ENCODE data around the gene CGRRF1. TPM values are rescaled to one million over a fixed set of nuclear protein-coding genes. Genes with fewer than 3 reads are reported as not detected.
A peak's percentile ranks its signal among the peaks of the same experiment; 100 is the strongest.

The CGRRF1 gene
- total and polyA plus RNA-seq, 9 donors: 12.7 to 17.9 (median 15.5) TPM

GRCh38 chr14:54502602-54503001 is 7.1 kb upstream of the CGRRF1 start:
- no CpG with 5 or more reads among the region's 2 CpGs for WGBS (ENCODE audit: insufficient coverage)
- Histone ChIP-seq H3K4me3 (ENCODE audit: low read length) (no peak overlapping the region), H3K27ac (ENCODE audit: low read length) (no peak overlapping the region), H3K4me1 (ENCODE audit: control insufficient read depth, insufficient read depth, low read length) (no peaks in the 10 kb centered on the region), H3K36me3 (ENCODE audit: control insufficient read depth, insufficient read depth, low read length) (no peaks in the 10 kb centered on the region), H3K9me3 (replicated peaks; ENCODE audit: control insufficient read depth, low read depth, low read length) (no peaks in the 10 kb centered on the region), H3K27me3 (ENCODE audit: control insufficient read depth, insufficient read depth, low read length) (no peaks in the 10 kb centered on the region)
- peak; percentile 26 for DNase-seq

DNA sequence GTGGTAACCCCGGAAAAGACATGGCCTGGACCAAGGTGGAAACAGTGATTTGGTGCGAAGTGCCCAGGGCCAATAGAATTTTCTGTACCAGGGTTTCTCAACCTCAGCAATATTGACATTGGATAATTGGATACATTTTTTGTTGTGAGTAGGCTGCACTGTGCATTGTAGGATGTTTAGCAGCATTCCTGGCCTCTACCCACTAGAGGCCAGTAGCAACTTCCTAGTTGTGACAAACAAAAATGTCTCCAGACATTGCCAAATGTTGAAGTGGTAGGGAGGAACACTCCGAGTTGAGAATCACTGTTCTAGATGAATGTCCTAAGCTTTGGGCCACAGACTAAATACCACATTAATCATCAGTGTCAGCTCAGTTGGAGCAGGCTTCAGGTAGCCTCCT is 6.2 kb upstream of the CGRRF1 start:
- no peaks in the 10 kb centered on the region for H3K4me1 ChIP-seq (ENCODE audit: control insufficient read depth, insufficient read depth, low read length)
- H3K27ac ChIP-seq (ENCODE audit: low read length): no peak overlapping the region
- H3K36me3 ChIP-seq (ENCODE audit: control insufficient read depth, insufficient read depth, low read length): no peaks in the 10 kb centered on the region
- H3K9me3 ChIP-seq (replicated peaks; ENCODE audit: control insufficient read depth, low read depth, low read length): no peaks in the 10 kb centered on the region
- no peak overlapping the region for H3K4me3 ChIP-seq (ENCODE audit: low read length)
- no peaks in the 10 kb centered on the region for H3K27me3 ChIP-seq (ENCODE audit: control insufficient read depth, insufficient read depth, low read length)
- DNase-seq: peak; percentile 21
- 71% methylated on average over 1 of the region's 3 CpGs for WGBS (ENCODE audit: insufficient coverage)

- H3K9me3 ChIP-seq (replicated peaks; ENCODE audit: control insufficient read depth, low read depth, low read length): peaks cover 7% of the 10 kb centered on the region
- DNase-seq: no peak
- H3K4me3 ChIP-seq (ENCODE audit: low read length): no peak overlapping the region
- H3K36me3 ChIP-seq (ENCODE audit: control insufficient read depth, insufficient read depth, low read length): peaks cover 2% of the 10 kb centered on the region
- no peaks in the 10 kb centered on the region for H3K27me3 ChIP-seq (ENCODE audit: control insufficient read depth, insufficient read depth, low read length)
- H3K27ac ChIP-seq (ENCODE audit: low read length): no peak overlapping the region
- H3K4me1 ChIP-seq (ENCODE audit: control insufficient read depth, insufficient read depth, low read length): peaks cover 6% of the 10 kb centered on the region
- WGBS (ENCODE audit: insufficient coverage): 90% methylated on average over 1 of the region's 1 CpG
Observed at GRCh38 chr14:54512393-54512792, 2.7 kb downstream of the CGRRF1 start.

DNA sequence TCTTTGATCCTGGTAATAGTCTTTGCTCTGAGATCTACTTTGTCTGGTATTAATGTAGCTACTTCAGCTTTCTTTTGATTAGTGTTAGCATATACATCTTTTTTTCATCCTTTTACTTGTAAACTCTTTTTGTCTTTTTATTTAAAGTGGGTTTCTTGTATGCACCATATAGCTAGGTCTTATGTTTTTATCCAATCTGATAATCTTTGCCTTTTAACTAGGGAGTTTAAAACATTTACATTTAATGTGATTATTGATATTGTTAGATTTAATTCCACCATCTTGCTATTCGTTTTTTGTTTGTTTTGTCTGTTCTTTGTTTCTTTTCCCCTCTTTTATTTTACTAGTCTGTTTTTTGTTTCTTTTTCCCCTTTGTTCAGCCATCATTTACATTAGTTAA is 6.0 kb downstream of the CGRRF1 start:
- H3K4me1 ChIP-seq (ENCODE audit: control insufficient read depth, insufficient read depth, low read length): peaks cover 4% of the 10 kb centered on the region
- H3K36me3 ChIP-seq (ENCODE audit: control insufficient read depth, insufficient read depth, low read length): peaks cover 2% of the 10 kb centered on the region
- H3K27me3 ChIP-seq (ENCODE audit: control insufficient read depth, insufficient read depth, low read length): no peaks in the 10 kb centered on the region
- peaks cover 7% of the 10 kb centered on the region for H3K9me3 ChIP-seq (replicated peaks; ENCODE audit: control insufficient read depth, low read depth, low read length)
- H3K27ac ChIP-seq (ENCODE audit: low read length): no peak overlapping the region
- WGBS (ENCODE audit: insufficient coverage): no CpG with 5 or more reads among the region's 1 CpG
- no peak for DNase-seq
- H3K4me3 ChIP-seq (ENCODE audit: low read length): no peak overlapping the region

DNA sequence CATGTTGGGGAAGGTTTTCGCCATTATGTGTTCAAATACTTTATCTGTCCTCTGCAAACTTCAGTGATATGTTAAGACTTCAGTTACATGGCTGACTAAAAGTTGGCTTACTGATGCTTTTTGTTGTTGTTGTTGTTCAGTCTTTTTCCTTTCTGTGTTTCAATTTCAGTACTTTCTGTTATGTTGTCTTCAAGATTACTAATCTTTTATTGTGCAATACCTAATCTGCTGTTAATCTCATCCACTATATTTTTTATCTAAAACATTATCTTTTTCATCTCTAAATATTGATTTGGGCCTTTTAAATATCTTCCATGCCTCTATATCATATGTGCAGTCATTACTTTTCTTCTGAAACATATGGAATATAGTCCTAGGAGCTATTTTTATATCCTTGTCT is 7.0 kb downstream of the CGRRF1 start:
- no CpG with 5 or more reads among the region's 1 CpG for WGBS (ENCODE audit: insufficient coverage)
- Histone ChIP-seq H3K27ac (ENCODE audit: low read length) (no peak overlapping the region), H3K27me3 (ENCODE audit: control insufficient read depth, insufficient read depth, low read length) (no peaks in the 10 kb centered on the region), H3K9me3 (replicated peaks; ENCODE audit: control insufficient read depth, low read depth, low read length) (peaks cover 7% of the 10 kb centered on the region), H3K4me1 (ENCODE audit: control insufficient read depth, insufficient read depth, low read length) (no peaks in the 10 kb centered on the region), H3K4me3 (ENCODE audit: low read length) (no peak overlapping the region), H3K36me3 (ENCODE audit: control insufficient read depth, insufficient read depth, low read length) (peaks cover 2% of the 10 kb centered on the region)
- no peak for DNase-seq

DNA sequence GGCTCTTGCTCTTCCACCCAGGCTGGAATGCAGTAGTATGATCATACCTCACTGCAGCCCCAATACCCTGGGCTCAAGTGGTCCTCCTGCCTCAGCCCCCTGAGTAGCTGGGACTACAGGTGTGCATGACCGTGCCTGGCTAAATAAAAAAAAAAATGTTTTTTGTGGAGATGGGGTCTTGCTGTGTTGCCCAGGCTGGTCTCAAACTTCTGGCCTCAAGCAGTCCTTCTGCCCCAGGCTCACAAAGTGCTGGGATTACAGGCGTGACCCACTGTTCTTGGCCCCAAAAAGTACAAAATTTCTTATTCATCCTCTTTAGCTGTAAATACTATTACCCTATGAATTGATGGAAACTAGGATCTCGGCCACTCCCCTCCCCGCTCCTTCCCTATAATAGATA is 14.7 kb downstream of the CGRRF1 start:
- no peak overlapping the region for H3K4me3 ChIP-seq (ENCODE audit: low read length)
- no peaks in the 10 kb centered on the region for H3K9me3 ChIP-seq (replicated peaks; ENCODE audit: control insufficient read depth, low read depth, low read length)
- no peaks in the 10 kb centered on the region for H3K4me1 ChIP-seq (ENCODE audit: control insufficient read depth, insufficient read depth, low read length)
- no peaks in the 10 kb centered on the region for H3K27me3 ChIP-seq (ENCODE audit: control insufficient read depth, insufficient read depth, low read length)
- no CpG with 5 or more reads among the region's 4 CpGs for WGBS (ENCODE audit: insufficient coverage)
- peaks cover 10% of the 10 kb centered on the region for H3K36me3 ChIP-seq (ENCODE audit: control insufficient read depth, insufficient read depth, low read length)
- DNase-seq: no peak
- no peak overlapping the region for H3K27ac ChIP-seq (ENCODE audit: low read length)

DNA sequence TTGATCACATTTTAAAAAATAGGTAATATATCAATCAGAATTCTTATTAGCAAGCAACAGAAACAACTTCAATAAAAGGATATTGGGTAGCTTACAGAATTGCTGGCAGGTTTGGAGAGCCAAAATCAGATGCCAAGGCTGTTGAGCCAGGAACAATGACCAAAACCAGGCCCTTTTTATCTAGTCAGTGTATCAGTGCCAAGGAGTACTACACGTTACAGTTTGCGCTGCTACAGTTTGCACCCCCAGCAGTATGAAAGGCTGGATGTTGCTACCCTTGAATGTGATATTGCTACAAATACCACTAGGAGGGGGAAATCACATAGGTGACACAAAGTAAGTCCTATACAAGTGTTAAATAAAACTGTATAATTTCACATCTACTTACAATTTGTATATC is 19.3 kb downstream of the CGRRF1 start:
- Histone ChIP-seq H3K27ac (ENCODE audit: low read length) (no peak overlapping the region), H3K4me3 (ENCODE audit: low read length) (no peak overlapping the region), H3K4me1 (ENCODE audit: control insufficient read depth, insufficient read depth, low read length) (no peaks in the 10 kb centered on the region), H3K27me3 (ENCODE audit: control insufficient read depth, insufficient read depth, low read length) (no peaks in the 10 kb centered on the region), H3K9me3 (replicated peaks; ENCODE audit: control insufficient read depth, low read depth, low read length) (no peaks in the 10 kb centered on the region), H3K36me3 (ENCODE audit: control insufficient read depth, insufficient read depth, low read length) (peaks cover 7% of the 10 kb centered on the region)
- DNase-seq: no peak
- no CpG with 5 or more reads among the region's 2 CpGs for WGBS (ENCODE audit: insufficient coverage)

GRCh38 chr14:54529811-54530210 is 20.1 kb downstream of the CGRRF1 start:
- no peaks in the 10 kb centered on the region for H3K4me1 ChIP-seq (ENCODE audit: control insufficient read depth, insufficient read depth, low read length)
- no peak overlapping the region for H3K4me3 ChIP-seq (ENCODE audit: low read length)
- no CpG with 5 or more reads among the region's 1 CpG for WGBS (ENCODE audit: insufficient coverage)
- H3K27ac ChIP-seq (ENCODE audit: low read length): no peak overlapping the region
- H3K27me3 ChIP-seq (ENCODE audit: control insufficient read depth, insufficient read depth, low read length): no peaks in the 10 kb centered on the region
- H3K36me3 ChIP-seq (ENCODE audit: control insufficient read depth, insufficient read depth, low read length): peaks cover 6% of the 10 kb centered on the region
- H3K9me3 ChIP-seq (replicated peaks; ENCODE audit: control insufficient read depth, low read depth, low read length): no peaks in the 10 kb centered on the region
- DNase-seq: no peak

GRCh38 chr14:54532111-54533012 is 22.7 kb downstream of the CGRRF1 start:
- Histone ChIP-seq H3K4me1 (ENCODE audit: control insufficient read depth, insufficient read depth, low read length) (no peaks in the 10 kb centered on the region), H3K9me3 (replicated peaks; ENCODE audit: control insufficient read depth, low read depth, low read length) (no peaks in the 10 kb centered on the region), H3K4me3 (ENCODE audit: low read length) (no peak overlapping the region), H3K36me3 (ENCODE audit: control insufficient read depth, insufficient read depth, low read length) (peaks cover 2% of the 10 kb centered on the region), H3K27me3 (ENCODE audit: control insufficient read depth, insufficient read depth, low read length) (no peaks in the 10 kb centered on the region), H3K27ac (ENCODE audit: low read length) (no peak overlapping the region)
- no CpG with 5 or more reads among the region's 3 CpGs for WGBS (ENCODE audit: insufficient coverage)
- no peak for DNase-seq

GRCh38 chr14:54533100-54533499 is 23.4 kb downstream of the CGRRF1 start:
- no peak overlapping the region for H3K4me3 ChIP-seq (ENCODE audit: low read length)
- no peaks in the 10 kb centered on the region for H3K9me3 ChIP-seq (replicated peaks; ENCODE audit: control insufficient read depth, low read depth, low read length)
- H3K36me3 ChIP-seq (ENCODE audit: control insufficient read depth, insufficient read depth, low read length): peaks cover 3% of the 10 kb centered on the region
- H3K4me1 ChIP-seq (ENCODE audit: control insufficient read depth, insufficient read depth, low read length): no peaks in the 10 kb centered on the region
- no peak for DNase-seq
- no peaks in the 10 kb centered on the region for H3K27me3 ChIP-seq (ENCODE audit: control insufficient read depth, insufficient read depth, low read length)
- WGBS (ENCODE audit: insufficient coverage): no CpG with 5 or more reads among the region's 1 CpG
- H3K27ac ChIP-seq (ENCODE audit: low read length): no peak overlapping the region
